Measurements from ENCODE around the gene BCR. TPM values are rescaled to one million over a fixed set of nuclear protein-coding genes. Genes with fewer than 3 reads are reported as not detected.

The BCR gene
- total and polyA plus RNA-seq, 2 of the 8 experiments (the other 6 are each of a cell fraction or from before 2014, with no cell fraction given) = 66.7 to 130 TPM

DNA sequence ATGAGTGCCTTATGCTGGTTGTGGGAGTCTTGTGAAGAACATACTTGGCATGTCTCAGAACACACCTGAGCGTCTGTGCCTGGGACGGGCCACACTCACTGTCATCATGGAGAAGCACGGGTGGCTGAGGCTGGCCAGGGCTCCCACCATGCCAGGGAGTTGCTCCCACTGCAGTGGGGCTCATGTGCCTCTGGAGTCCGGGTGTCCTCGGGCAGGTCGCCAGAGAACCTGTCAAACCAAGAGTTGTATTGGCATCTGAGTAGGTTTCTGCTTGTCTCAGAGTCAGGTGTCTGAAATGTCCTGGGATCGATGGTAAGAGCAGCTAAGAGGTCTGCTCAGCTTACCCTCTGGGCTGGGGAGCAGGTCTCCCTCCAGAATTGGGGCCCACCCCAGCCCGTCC, 92.1 kb downstream of the BCR start (continued):
- TF ChIP-seq, protein P1, sequence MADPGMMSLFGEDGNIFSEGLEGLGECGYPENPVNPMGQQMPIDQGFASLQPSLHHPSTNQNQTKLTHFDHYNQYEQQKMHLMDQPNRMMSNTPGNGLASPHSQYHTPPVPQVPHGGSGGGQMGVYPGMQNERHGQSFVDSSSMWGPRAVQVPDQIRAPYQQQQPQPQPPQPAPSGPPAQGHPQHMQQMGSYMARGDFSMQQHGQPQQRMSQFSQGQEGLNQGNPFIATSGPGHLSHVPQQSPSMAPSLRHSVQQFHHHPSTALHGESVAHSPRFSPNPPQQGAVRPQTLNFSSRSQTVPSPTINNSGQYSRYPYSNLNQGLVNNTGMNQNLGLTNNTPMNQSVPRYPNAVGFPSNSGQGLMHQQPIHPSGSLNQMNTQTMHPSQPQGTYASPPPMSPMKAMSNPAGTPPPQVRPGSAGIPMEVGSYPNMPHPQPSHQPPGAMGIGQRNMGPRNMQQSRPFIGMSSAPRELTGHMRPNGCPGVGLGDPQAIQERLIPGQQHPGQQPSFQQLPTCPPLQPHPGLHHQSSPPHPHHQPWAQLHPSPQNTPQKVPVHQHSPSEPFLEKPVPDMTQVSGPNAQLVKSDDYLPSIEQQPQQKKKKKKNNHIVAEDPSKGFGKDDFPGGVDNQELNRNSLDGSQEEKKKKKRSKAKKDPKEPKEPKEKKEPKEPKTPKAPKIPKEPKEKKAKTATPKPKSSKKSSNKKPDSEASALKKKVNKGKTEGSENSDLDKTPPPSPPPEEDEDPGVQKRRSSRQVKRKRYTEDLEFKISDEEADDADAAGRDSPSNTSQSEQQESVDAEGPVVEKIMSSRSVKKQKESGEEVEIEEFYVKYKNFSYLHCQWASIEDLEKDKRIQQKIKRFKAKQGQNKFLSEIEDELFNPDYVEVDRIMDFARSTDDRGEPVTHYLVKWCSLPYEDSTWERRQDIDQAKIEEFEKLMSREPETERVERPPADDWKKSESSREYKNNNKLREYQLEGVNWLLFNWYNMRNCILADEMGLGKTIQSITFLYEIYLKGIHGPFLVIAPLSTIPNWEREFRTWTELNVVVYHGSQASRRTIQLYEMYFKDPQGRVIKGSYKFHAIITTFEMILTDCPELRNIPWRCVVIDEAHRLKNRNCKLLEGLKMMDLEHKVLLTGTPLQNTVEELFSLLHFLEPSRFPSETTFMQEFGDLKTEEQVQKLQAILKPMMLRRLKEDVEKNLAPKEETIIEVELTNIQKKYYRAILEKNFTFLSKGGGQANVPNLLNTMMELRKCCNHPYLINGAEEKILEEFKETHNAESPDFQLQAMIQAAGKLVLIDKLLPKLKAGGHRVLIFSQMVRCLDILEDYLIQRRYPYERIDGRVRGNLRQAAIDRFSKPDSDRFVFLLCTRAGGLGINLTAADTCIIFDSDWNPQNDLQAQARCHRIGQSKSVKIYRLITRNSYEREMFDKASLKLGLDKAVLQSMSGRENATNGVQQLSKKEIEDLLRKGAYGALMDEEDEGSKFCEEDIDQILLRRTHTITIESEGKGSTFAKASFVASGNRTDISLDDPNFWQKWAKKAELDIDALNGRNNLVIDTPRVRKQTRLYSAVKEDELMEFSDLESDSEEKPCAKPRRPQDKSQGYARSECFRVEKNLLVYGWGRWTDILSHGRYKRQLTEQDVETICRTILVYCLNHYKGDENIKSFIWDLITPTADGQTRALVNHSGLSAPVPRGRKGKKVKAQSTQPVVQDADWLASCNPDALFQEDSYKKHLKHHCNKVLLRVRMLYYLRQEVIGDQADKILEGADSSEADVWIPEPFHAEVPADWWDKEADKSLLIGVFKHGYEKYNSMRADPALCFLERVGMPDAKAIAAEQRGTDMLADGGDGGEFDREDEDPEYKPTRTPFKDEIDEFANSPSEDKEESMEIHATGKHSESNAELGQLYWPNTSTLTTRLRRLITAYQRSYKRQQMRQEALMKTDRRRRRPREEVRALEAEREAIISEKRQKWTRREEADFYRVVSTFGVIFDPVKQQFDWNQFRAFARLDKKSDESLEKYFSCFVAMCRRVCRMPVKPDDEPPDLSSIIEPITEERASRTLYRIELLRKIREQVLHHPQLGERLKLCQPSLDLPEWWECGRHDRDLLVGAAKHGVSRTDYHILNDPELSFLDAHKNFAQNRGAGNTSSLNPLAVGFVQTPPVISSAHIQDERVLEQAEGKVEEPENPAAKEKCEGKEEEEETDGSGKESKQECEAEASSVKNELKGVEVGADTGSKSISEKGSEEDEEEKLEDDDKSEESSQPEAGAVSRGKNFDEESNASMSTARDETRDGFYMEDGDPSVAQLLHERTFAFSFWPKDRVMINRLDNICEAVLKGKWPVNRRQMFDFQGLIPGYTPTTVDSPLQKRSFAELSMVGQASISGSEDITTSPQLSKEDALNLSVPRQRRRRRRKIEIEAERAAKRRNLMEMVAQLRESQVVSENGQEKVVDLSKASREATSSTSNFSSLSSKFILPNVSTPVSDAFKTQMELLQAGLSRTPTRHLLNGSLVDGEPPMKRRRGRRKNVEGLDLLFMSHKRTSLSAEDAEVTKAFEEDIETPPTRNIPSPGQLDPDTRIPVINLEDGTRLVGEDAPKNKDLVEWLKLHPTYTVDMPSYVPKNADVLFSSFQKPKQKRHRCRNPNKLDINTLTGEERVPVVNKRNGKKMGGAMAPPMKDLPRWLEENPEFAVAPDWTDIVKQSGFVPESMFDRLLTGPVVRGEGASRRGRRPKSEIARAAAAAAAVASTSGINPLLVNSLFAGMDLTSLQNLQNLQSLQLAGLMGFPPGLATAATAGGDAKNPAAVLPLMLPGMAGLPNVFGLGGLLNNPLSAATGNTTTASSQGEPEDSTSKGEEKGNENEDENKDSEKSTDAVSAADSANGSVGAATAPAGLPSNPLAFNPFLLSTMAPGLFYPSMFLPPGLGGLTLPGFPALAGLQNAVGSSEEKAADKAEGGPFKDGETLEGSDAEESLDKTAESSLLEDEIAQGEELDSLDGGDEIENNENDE (IDR thresholded peaks at IDR 0.05; ENCODE audit: insufficient replicate concordance, low read length) = no peak

Measured in H1 (cell line).